HCT116 (cell line): ENCODE measurements around the gene XPNPEP1. TPM values are rescaled to one million over a fixed set of nuclear protein-coding genes. Genes with fewer than 3 reads are reported as not detected.

Experiments used
- ATAC-seq: fragments of 200-7000 bp; cut with Tn5 transposase; 2 replicates; pipeline ENCODE4 v1.9.1; 2020; ENCODE audit warnings: mild to moderate bottlenecking, moderate library complexity
- BruUV-seq: library from RNA; stranded (reverse); fragments of 400-500 nt; replicated peaks from 2 replicates; lab custom pipeline; 2021; lab: Mats Ljungman, UMichigan
- CTCF ChIA-PET: fragments of 300-600 bp; sonication (Branson Sonifier 250); formaldehyde crosslinking; loops from one replicate; lab custom pipeline; 2021; ENCODE audit warnings: antibody characterized with exemption; lab: Charles Lee
- POLR2A ChIA-PET: fragments of 300-600, 350-600 bp; sonication (Branson Sonifier 250); formaldehyde crosslinking; loops from one replicate; lab custom pipeline; 2021; ENCODE audit warnings: antibody characterized with exemption; lab: Charles Lee
- RAD21 ChIA-PET, 2 experiments: fragments of 300-600 bp; sonication (Branson Sonifier 250); formaldehyde crosslinking; loops; one replicate each; lab custom pipeline; 2023; ENCODE audit warnings: low total read pairs in 2 of 2; ENCODE audit not compliant: uncharacterized antibody in 2 of 2, unreplicated experiment in 2 of 2, low non-redundant PET in 1 of 2; lab: Charles Lee
- DNase-seq: peaks from one replicate; pipeline ENCODE4 v3.0.0-alpha.2; 2010; ENCODE audit warnings: low read depth, low spot score
- H2AFZ ChIP-seq: fragments of 200-600 bp; shearing (Covaris generic), sonication (generic); 2 replicates; pipeline ENCODE4 v1.6.1; 2017; ENCODE audit warnings: low read depth, mixed run types, mixed read lengths, antibody characterized with exemption, low read length; ENCODE audit not compliant: poor library complexity, severe bottlenecking
- H3K27ac ChIP-seq: 2 replicates; pipeline ENCODE4 v1.5.1; 2012; ENCODE audit warnings: low read depth, low read length
- H3K27me3 ChIP-seq: fragments of 200-600 bp; sonication (generic); 2 replicates; pipeline ENCODE4 v1.6.1; 2016; ENCODE audit warnings: mixed run types, low read length, mixed read lengths; ENCODE audit not compliant: insufficient read depth
- H3K36me3 ChIP-seq, 2 experiments: fragments of 200-500 bp in 1 of 2; fragments of 200-600 bp in 1 of 2; sonication (Bioruptor generic) in 1 of 2; sonication (generic) in 1 of 2; 2 replicates each; pipeline versions ENCODE4 v1.5.1 to v1.6.1; 2014 to 2016; ENCODE audit warnings: low read length in 2 of 2, inconsistent platforms in 1 of 2, mixed read lengths in 1 of 2, mixed run types in 1 of 2; ENCODE audit not compliant: insufficient read depth in 2 of 2, control insufficient read depth in 1 of 2
- H3K4me1 ChIP-seq, 2 experiments: fragments of 200-600 bp in 1 of 2; sonication (generic) in 1 of 2; 2 replicates each; pipeline versions ENCODE4 v1.5.1 to v1.6.1; 2012 to 2017; ENCODE audit warnings: low read length in 2 of 2, inconsistent platforms in 1 of 2, mild to moderate bottlenecking in 1 of 2, mixed read lengths in 1 of 2, mixed run types in 1 of 2, moderate library complexity in 1 of 2; ENCODE audit not compliant: insufficient read depth in 2 of 2, control insufficient read depth in 1 of 2
- H3K4me2 ChIP-seq: fragments of 200-600 bp; sonication (generic); 2 replicates; pipeline ENCODE4 v1.6.1; 2017; ENCODE audit warnings: mixed run types, low read length, mixed read lengths
- H3K4me3 ChIP-seq, 2 experiments: fragments of 200-600 bp in 1 of 2; sonication (generic) in 1 of 2; replicated peaks in 1 of 2; 2 replicates each; pipeline ENCODE4 v1.5.1; 2011 to 2016; ENCODE audit warnings: low read length in 2 of 2, control low read depth in 1 of 2, low read depth in 1 of 2, mild to moderate bottlenecking in 1 of 2, mixed read lengths in 1 of 2, mixed run types in 1 of 2
- H3K79me2 ChIP-seq: fragments of 200-600 bp; sonication (generic); 2 replicates; pipeline ENCODE4 v1.6.1; 2017; ENCODE audit warnings: mild to moderate bottlenecking, mixed run types, low read length, moderate library complexity, mixed read lengths; ENCODE audit not compliant: insufficient read depth
- H3K9ac ChIP-seq: fragments of 200-600 bp; sonication (generic); 2 replicates; pipeline ENCODE4 v1.6.1; 2016; ENCODE audit warnings: low read length, mixed read lengths
- H3K9me2 ChIP-seq: fragments of 200-600 bp; sonication (generic), shearing (Covaris generic); 2 replicates; pipeline ENCODE4 v1.6.1; 2017; ENCODE audit warnings: mixed run types, mild to moderate bottlenecking, moderate library complexity; ENCODE audit not compliant: insufficient read depth
- H3K9me3 ChIP-seq, 2 experiments: fragments of 200-500 bp in 1 of 2; fragments of 200-600 bp in 1 of 2; sonication (Bioruptor generic) in 1 of 2; sonication (generic) in 1 of 2; 2 replicates each; pipeline ENCODE4 v1.6.1; 2014 to 2017; ENCODE audit warnings: low read length in 2 of 2, mixed read lengths in 2 of 2, inconsistent platforms in 1 of 2, low read depth in 1 of 2, mild to moderate bottlenecking in 1 of 2, mixed run types in 1 of 2, moderate library complexity in 1 of 2; ENCODE audit not compliant: control insufficient read depth in 1 of 2, insufficient read depth in 1 of 2
- H4K20me1 ChIP-seq: fragments of 200-600 bp; sonication (generic), shearing (Covaris generic); 2 replicates; pipeline ENCODE4 v1.6.1; 2017; ENCODE audit warnings: mixed run types, mild to moderate bottlenecking, moderate library complexity; ENCODE audit not compliant: insufficient read depth
- EGR1 ChIP-seq: IDR thresholded peaks from 2 replicates; pipeline ENCODE4 v1.6.1; 2012; ENCODE audit warnings: low read depth
- ELF1 ChIP-seq: IDR thresholded peaks from 2 replicates; pipeline ENCODE4 v1.6.1; 2012; ENCODE audit warnings: low read depth, borderline replicate concordance
- EZH2 ChIP-seq: fragments of 200-600 bp; sonication (generic); IDR thresholded peaks from 2 replicates; pipeline ENCODE4 v1.6.1; 2017; ENCODE audit warnings: antibody characterized with exemption, mixed run types
- EZH2phosphoT487 ChIP-seq: fragments of 200-600 bp; IDR thresholded peaks from 2 replicates; pipeline ENCODE4 v1.6.1; 2018; ENCODE audit warnings: antibody characterized with exemption, borderline replicate concordance
- FOSL1 ChIP-seq: IDR thresholded peaks from 2 replicates; pipeline ENCODE4 v1.6.1; 2012; ENCODE audit warnings: low read depth
- JUND ChIP-seq: IDR thresholded peaks from 2 replicates; pipeline ENCODE4 v1.6.1; 2012
- POLR2A ChIP-seq: IDR thresholded peaks from 2 replicates; pipeline ENCODE4 v1.7.0; 2011; ENCODE audit warnings: borderline replicate concordance; ENCODE audit not compliant: insufficient read depth, insufficient read length; ENCODE audit errors: extremely low read depth
- POLR2AphosphoS5 ChIP-seq: IDR thresholded peaks from 2 replicates; pipeline ENCODE4 v1.6.1; 2011; ENCODE audit warnings: mild to moderate bottlenecking, low read depth, low read length, moderate library complexity
- REST ChIP-seq: IDR thresholded peaks from 2 replicates; pipeline ENCODE4 v1.6.1; 2012; ENCODE audit warnings: low read depth
- SIN3A ChIP-seq: IDR thresholded peaks from 2 replicates; pipeline ENCODE4 v1.6.1; 2012; ENCODE audit warnings: low read depth
- SP1 ChIP-seq: IDR thresholded peaks from 2 replicates; pipeline ENCODE4 v1.6.1; 2012; ENCODE audit warnings: low read depth
- SRF ChIP-seq: IDR thresholded peaks from 2 replicates; pipeline ENCODE4 v1.6.1; 2012; ENCODE audit warnings: low read depth
- TCF7L2 ChIP-seq: IDR thresholded peaks from 2 replicates; pipeline ENCODE4 v1.7.0; 2011; ENCODE audit warnings: borderline replicate concordance, inconsistent platforms; ENCODE audit not compliant: insufficient read depth, insufficient read length; ENCODE audit errors: extremely low read depth
- YY1 ChIP-seq: IDR thresholded peaks from 2 replicates; pipeline ENCODE4 v1.6.1; 2011; ENCODE audit warnings: low read length, low read depth, moderate library complexity, mild to moderate bottlenecking; ENCODE audit not compliant: insufficient replicate concordance; ENCODE audit errors: extremely low read depth
- ZFX ChIP-seq: fragments of 450-650 bp; IDR thresholded peaks from 2 replicates; pipeline ENCODE4 v1.6.1; 2017
- ZNF274 ChIP-seq: fragments of 200-500 bp; sonication (Bioruptor generic); IDR thresholded peaks from 2 replicates; pipeline ENCODE4 v1.6.1; 2014; ENCODE audit warnings: mild to moderate bottlenecking, low read depth, low read length, inconsistent platforms
- intact Hi-C: fragments of 100-400 bp; cut with micrococcal nuclease; formaldehyde crosslinking; loops from 2 replicates; pipeline ENCODE4 v1.10.0; 2022
- total RNA-seq: library from RNA; stranded (reverse); gene quantifications from one replicate; pipeline ENCODE4 v1.2.1, GENCODE V29; 2021; ENCODE audit not compliant: unreplicated experiment
- TF ChIP-seq, protein P1 (sequence below): IDR thresholded peaks from 2 replicates; pipeline ENCODE4 v1.6.1; 2011; ENCODE audit warnings: mild to moderate bottlenecking, low read length, moderate library complexity; ENCODE audit not compliant: insufficient replicate concordance; ENCODE audit errors: extremely low read depth
- TF ChIP-seq, protein P2 (sequence below), 3 experiments: fragments of 200-600 bp in 1 of 3; sonication (generic) in 1 of 3; IDR thresholded peaks in 2 of 3; conservative IDR thresholded peaks in 1 of 3; 2 replicates each; pipeline ENCODE4 v1.5.1; 2012 to 2017; ENCODE audit warnings: low read depth in 2 of 3, low read length in 2 of 3, antibody characterized with exemption in 1 of 3, borderline replicate concordance in 1 of 3, control low read depth in 1 of 3, mild to moderate bottlenecking in 1 of 3, mixed read lengths in 1 of 3, mixed run types in 1 of 3, moderate library complexity in 1 of 3; ENCODE audit not compliant: insufficient read depth in 1 of 3
- TF ChIP-seq, protein P3 (sequence below): IDR thresholded peaks from 2 replicates; pipeline ENCODE4 v1.6.1; 2012

The XPNPEP1 gene
- total RNA-seq, 1 experiment from 2014 or later, result 87.3 TPM

GRCh38 chr10:109886037-109886780 lies 37.1 kb downstream of the XPNPEP1 start:
- ATAC-seq (no peak), DNase-seq (no peak)
- Histone ChIP-seq H3K4me3 (no peak overlapping the region), H3K9me2 (no peaks in the 10 kb centered on the region), H3K36me3 (peaks cover 21 to 39% of the 10 kb centered on the region in 2 experiments; a peak in 3 of 4 replicates), H4K20me1 (0 out of 2 replicates have a peak, but pooled peaks cover 4% of the 10 kb centered on the region), H3K27ac (no peak overlapping the region), H3K27me3 (no peaks in the 10 kb centered on the region), H2AFZ (no peak overlapping the region), H3K9ac (no peak overlapping the region), H3K4me2 (no peak overlapping the region), H3K9me3 (no peaks in the 10 kb centered on the region), H3K79me2 (no peaks in the 10 kb centered on the region), H3K4me1 (peaks cover 7 to 8% of the 10 kb centered on the region in 2 experiments)
- TF ChIP-seq SRF, result no peak
- TF ChIP-seq, protein P1, sequence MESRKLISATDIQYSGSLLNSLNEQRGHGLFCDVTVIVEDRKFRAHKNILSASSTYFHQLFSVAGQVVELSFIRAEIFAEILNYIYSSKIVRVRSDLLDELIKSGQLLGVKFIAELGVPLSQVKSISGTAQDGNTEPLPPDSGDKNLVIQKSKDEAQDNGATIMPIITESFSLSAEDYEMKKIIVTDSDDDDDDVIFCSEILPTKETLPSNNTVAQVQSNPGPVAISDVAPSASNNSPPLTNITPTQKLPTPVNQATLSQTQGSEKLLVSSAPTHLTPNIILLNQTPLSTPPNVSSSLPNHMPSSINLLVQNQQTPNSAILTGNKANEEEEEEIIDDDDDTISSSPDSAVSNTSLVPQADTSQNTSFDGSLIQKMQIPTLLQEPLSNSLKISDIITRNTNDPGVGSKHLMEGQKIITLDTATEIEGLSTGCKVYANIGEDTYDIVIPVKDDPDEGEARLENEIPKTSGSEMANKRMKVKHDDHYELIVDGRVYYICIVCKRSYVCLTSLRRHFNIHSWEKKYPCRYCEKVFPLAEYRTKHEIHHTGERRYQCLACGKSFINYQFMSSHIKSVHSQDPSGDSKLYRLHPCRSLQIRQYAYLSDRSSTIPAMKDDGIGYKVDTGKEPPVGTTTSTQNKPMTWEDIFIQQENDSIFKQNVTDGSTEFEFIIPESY, result no peak
- TF ChIP-seq ELF1, result no peak
- no peak for TF ChIP-seq REST
- no peak for TF ChIP-seq TCF7L2
- TF ChIP-seq POLR2AphosphoS5, result no peak
- TF ChIP-seq, protein P2, sequence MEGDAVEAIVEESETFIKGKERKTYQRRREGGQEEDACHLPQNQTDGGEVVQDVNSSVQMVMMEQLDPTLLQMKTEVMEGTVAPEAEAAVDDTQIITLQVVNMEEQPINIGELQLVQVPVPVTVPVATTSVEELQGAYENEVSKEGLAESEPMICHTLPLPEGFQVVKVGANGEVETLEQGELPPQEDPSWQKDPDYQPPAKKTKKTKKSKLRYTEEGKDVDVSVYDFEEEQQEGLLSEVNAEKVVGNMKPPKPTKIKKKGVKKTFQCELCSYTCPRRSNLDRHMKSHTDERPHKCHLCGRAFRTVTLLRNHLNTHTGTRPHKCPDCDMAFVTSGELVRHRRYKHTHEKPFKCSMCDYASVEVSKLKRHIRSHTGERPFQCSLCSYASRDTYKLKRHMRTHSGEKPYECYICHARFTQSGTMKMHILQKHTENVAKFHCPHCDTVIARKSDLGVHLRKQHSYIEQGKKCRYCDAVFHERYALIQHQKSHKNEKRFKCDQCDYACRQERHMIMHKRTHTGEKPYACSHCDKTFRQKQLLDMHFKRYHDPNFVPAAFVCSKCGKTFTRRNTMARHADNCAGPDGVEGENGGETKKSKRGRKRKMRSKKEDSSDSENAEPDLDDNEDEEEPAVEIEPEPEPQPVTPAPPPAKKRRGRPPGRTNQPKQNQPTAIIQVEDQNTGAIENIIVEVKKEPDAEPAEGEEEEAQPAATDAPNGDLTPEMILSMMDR (IDR thresholded peaks at IDR 0.05 in 2 of 3, conservative IDR thresholded peaks at IDR 0.05 in 1 of 3; ENCODE audit: borderline replicate concordance in 1 of 3, insufficient read depth in 1 of 3, low read depth in 2 of 3, low read length in 2 of 3), result no peak
- TF ChIP-seq FOSL1, result no peak
- no peak for TF ChIP-seq ZNF274
- TF ChIP-seq JUND, result no peak
- TF ChIP-seq SIN3A, result no peak
- no peak for TF ChIP-seq EZH2
- TF ChIP-seq, protein P3, sequence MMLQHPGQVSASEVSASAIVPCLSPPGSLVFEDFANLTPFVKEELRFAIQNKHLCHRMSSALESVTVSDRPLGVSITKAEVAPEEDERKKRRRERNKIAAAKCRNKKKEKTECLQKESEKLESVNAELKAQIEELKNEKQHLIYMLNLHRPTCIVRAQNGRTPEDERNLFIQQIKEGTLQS, result no peak
- TF ChIP-seq EGR1, result no peak
- TF ChIP-seq YY1, result no peak
- no peak for TF ChIP-seq SP1
- TF ChIP-seq POLR2A, result no peak
- no peak for TF ChIP-seq EZH2phosphoT487
- no peak for TF ChIP-seq ZFX
- ChIA-PET CTCF (no interaction called here), RAD21 (no interaction called here), POLR2A (no interaction called here)
- intact Hi-C loops, result no loop called here
- no TSS peak for BruUV-seq
